ENCODE results near the gene INKA1.

The INKA1 gene

GRCh38 chr3:49839193-49839809 lies 36.2 kb downstream of the INKA1 start:
- TF ChIP-seq CTCF (conservative IDR thresholded peaks at IDR 0.05; ENCODE audit: low read depth, low read length), result peak; percentile 75
- no peak overlapping the region for H3K27ac ChIP-seq
- H3K27me3 ChIP-seq (ENCODE audit: insufficient read depth, low read depth), result no peaks in the 10 kb centered on the region
- H3K4me3 ChIP-seq (IDR thresholded peaks at IDR 0.05; ENCODE audit: insufficient read depth, low read depth, low read length), result no peak overlapping the region
- no peak overlapping the region for H3K4me2 ChIP-seq
- no peaks in the 10 kb centered on the region for H3K79me2 ChIP-seq (ENCODE audit: insufficient read depth, low read depth)
- H3K9ac ChIP-seq, result no peak overlapping the region
- no peaks in the 10 kb centered on the region for H4K20me1 ChIP-seq (ENCODE audit: insufficient read depth)
- H3K4me1 ChIP-seq (ENCODE audit: low read depth, poor library complexity, severe bottlenecking), result no peaks in the 10 kb centered on the region
- no peak overlapping the region for H2AFZ ChIP-seq (ENCODE audit: low read depth)
- no peaks in the 10 kb centered on the region for H3K36me3 ChIP-seq (ENCODE audit: insufficient read depth)

GRCh38 chr3:49840388-49840787 lies 37.3 kb downstream of the INKA1 start:
- H3K9ac ChIP-seq, result no peak overlapping the region
- no peaks in the 10 kb centered on the region for H3K4me1 ChIP-seq (ENCODE audit: low read depth, poor library complexity, severe bottlenecking)
- no peaks in the 10 kb centered on the region for H4K20me1 ChIP-seq (ENCODE audit: insufficient read depth)
- no peak overlapping the region for H2AFZ ChIP-seq (ENCODE audit: low read depth)
- no peak overlapping the region for H3K27ac ChIP-seq
- no peak for TF ChIP-seq CTCF (conservative IDR thresholded peaks at IDR 0.05; ENCODE audit: low read depth, low read length)
- no peaks in the 10 kb centered on the region for H3K79me2 ChIP-seq (ENCODE audit: insufficient read depth, low read depth)
- H3K4me2 ChIP-seq, result no peak overlapping the region
- H3K36me3 ChIP-seq (ENCODE audit: insufficient read depth), result no peaks in the 10 kb centered on the region
- H3K4me3 ChIP-seq (IDR thresholded peaks at IDR 0.05; ENCODE audit: insufficient read depth, low read depth, low read length), result no peak overlapping the region
- H3K27me3 ChIP-seq (ENCODE audit: insufficient read depth, low read depth), result no peaks in the 10 kb centered on the region

GRCh38 chr3:49841126-49841696 lies 38.1 kb downstream of the INKA1 start:
- TF ChIP-seq CTCF (conservative IDR thresholded peaks at IDR 0.05; ENCODE audit: low read depth, low read length), result peak; percentile 27; the same call in 1 of the 2 replicates
- Histone ChIP-seq H3K4me2 (no peak overlapping the region), H3K27me3 (ENCODE audit: insufficient read depth, low read depth) (no peaks in the 10 kb centered on the region), H3K4me1 (ENCODE audit: low read depth, poor library complexity, severe bottlenecking) (no peaks in the 10 kb centered on the region), H3K79me2 (ENCODE audit: insufficient read depth, low read depth) (no peaks in the 10 kb centered on the region), H2AFZ (ENCODE audit: low read depth) (no peak overlapping the region), H3K4me3 (IDR thresholded peaks at IDR 0.05; ENCODE audit: insufficient read depth, low read depth, low read length) (no peak overlapping the region), H3K27ac (no peak overlapping the region), H4K20me1 (ENCODE audit: insufficient read depth) (no peaks in the 10 kb centered on the region), H3K36me3 (ENCODE audit: insufficient read depth) (no peaks in the 10 kb centered on the region), H3K9ac (no peak overlapping the region)

- no peak for TF ChIP-seq CTCF (conservative IDR thresholded peaks at IDR 0.05; ENCODE audit: low read depth, low read length)
- H3K36me3 ChIP-seq (ENCODE audit: insufficient read depth), result no peaks in the 10 kb centered on the region
- H3K9ac ChIP-seq, result no peak overlapping the region
These were observed 38.7 kb downstream of the INKA1 start for GRCh38 chr3:49841806-49842205.

More at GRCh38 chr3:49841806-49842205, 38.7 kb downstream of the INKA1 start:
- Histone ChIP-seq H3K27me3 (ENCODE audit: insufficient read depth, low read depth) (no peaks in the 10 kb centered on the region), H2AFZ (ENCODE audit: low read depth) (no peak overlapping the region), H4K20me1 (ENCODE audit: insufficient read depth) (no peaks in the 10 kb centered on the region), H3K4me1 (ENCODE audit: low read depth, poor library complexity, severe bottlenecking) (no peaks in the 10 kb centered on the region), H3K4me3 (IDR thresholded peaks at IDR 0.05; ENCODE audit: insufficient read depth, low read depth, low read length) (no peak overlapping the region), H3K79me2 (ENCODE audit: insufficient read depth, low read depth) (no peaks in the 10 kb centered on the region), H3K4me2 (no peak overlapping the region), H3K27ac (no peak overlapping the region)
